Activated CD4-positive, alpha-beta T cell treated with anti-CD3 and anti-CD28 coated beads for 48 hours (primary cell): ENCODE data around the gene SLC36A3.
"Not testable (repeated sequence)": the region's sequence is repeated elsewhere in the genome, so short reads cannot be mapped to it uniquely, and the experiment has no call there.

Source experiments
- DNase-seq: peaks from one replicate; pipeline ENCODE4 v3.0.0-alpha.2; 2020

SLC36A3 gene

DNA sequence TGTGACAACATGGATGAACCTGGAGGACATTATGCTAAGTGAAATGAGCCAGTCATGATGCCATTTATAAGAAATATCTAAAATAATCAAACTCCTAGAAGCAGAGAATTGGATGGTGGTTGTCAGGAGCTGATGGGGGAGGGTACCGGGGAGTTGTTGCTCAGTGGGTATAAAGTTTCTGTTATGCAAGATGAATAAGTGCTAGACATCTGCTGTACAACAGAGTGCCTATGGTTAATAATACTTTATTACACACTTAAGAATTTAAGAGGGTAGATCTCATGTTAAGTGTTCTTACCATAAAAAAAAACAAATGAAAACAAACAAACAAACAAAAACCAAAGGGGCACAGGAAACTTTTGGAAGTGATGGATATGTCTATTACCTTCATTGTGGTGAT, 66.7 kb downstream of the SLC36A3 start:
- DNase-seq, result no peak

DNA sequence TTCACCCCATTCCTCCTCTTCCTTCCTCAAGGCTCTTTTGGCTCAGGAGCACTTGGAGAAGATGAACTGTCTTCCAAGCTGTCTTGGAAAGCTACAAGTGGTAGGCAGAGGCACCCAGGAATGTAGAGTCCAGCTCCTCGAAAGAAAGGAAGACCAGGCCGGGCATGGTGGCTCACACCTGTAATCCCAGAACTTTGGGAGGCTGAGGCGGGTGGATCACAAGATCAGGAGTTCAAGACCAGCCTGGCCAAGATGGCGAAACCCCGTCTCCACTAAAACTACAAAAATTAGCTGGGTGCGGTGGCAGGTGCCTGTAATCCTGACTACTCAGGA, 68.4 kb downstream of the SLC36A3 start:
- DNase-seq, result not testable (repeated sequence)

DNA sequence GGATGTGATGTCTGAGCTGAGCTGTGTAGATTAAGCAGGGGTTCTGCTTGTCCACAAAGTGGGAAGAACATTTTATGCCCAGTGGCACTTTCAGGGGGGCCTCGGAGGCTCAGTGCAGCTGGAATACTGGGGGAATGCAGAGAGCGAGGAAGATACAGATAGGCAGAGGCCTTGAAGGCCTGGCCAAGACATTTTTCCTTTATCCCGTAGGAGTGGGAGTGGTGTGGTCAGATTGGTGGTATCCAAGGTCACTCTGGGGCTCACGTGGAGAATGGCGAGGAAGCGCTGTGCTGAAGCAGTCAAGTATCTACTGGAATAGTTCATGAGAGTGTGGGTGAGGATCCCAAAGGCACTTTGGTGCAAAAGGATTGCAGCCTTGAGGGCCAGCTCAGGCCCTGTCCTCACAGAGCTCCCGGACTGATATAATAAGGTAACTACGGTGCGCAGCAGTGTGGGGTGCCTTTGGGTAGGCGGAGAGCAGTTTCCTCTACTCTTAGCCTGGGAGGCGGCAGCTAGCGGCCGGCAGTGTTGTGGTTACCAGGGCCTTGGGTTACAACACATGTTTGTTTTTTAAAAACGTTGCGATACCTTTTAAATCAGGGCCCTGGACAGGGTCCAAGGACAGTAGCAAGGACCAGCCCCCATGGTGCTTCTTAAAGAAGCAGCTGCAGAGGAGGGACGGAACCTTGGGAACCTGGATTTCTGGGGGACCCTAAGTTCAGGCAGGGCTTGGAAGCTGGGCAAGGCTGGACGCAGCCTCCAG, 68.9 kb downstream of the SLC36A3 start:
- DNase-seq, result peak; percentile 32

DNA sequence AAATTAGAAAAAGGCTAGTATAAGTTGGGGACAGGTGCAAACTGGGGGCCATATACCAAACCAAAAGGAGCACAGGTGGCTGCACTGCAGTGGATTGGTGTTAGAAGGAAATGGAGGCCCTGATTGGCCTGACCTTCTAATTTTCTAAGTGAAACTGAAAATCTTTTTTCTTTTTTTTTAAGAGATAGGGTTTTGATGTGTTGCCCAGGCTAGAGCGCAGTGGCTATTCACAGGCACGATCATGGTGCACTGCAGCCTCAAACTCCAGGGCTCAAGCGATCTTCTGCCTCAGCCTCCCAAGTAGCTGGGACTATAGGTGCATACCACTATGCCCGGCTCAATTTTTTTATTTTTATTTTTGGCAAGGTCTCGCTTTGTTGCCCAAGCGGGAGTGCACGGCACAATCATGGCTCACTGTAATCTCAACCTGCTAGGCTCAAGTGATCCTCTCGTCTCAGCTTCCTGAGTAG, 69.9 kb downstream of the SLC36A3 start:
- no peak for DNase-seq

DNA sequence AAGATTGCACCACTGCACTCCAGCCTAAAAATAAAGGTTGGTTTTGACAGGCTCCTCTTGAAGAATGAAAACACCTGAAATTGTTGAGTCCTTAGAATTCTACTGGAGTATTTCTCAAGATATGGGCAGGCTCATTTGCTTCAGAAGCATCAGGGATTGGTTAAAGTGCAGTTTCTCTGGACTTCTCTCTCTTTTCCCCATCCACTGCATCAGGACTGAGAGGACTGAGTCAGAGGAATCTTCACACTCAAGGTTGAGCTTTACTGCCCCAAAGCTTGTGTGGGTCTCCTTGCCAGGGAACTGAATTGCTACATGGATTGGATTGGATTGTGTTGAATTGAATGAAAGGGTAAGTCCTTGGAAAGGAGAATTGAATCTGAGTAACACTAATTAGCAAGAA, 72.2 kb downstream of the SLC36A3 start:
- no peak for DNase-seq

DNA sequence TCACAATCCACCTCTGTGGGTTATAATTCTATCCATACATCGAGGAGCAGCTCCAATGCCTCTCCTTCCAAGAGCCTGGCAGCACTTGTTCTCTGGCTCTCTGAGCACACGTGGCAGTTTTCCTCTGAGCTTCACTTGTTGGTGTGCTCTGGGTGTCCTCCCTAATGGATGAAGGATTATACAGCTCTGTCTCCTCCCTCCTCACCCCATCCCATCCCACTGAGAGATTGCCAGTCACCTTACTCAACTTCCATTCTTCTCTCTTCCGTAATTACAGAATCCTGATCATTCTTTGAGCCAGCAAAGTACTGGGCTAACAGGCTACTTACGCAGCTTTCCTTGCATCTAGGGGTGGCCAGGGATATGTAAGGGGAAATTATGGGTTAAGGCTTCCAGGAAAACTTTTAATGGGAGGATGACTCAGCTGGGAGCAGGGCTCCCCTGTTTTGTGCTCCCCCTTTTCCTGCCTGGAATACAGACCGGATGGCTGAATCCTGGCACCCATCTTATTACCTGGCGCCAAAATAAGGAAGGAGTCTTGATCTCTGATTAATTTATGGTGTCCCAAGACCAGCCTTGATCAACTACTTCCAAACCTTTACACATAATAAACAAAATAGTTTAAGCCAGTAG, 73.4 kb downstream of the SLC36A3 start:
- DNase-seq, result no peak

DNA sequence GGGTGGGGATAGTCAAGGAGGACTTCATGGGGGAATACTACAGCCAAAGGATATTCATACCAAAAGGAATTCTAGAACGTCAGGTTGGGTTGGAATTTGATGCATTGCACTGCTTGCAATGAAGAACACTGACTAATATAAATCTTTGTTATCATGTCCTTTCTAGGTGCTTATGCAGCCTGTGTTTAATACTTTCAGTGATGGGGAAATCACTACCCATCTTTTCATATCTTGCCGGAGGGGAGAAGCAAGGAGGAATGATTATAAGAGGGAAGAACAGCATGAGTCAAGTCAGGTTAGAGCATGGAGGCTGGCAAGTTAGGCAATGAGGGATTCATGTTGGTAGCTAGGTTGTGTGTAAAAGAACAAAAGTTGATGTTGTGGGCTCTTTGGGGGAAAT, 74.6 kb downstream of the SLC36A3 start:
- no peak for DNase-seq

DNA sequence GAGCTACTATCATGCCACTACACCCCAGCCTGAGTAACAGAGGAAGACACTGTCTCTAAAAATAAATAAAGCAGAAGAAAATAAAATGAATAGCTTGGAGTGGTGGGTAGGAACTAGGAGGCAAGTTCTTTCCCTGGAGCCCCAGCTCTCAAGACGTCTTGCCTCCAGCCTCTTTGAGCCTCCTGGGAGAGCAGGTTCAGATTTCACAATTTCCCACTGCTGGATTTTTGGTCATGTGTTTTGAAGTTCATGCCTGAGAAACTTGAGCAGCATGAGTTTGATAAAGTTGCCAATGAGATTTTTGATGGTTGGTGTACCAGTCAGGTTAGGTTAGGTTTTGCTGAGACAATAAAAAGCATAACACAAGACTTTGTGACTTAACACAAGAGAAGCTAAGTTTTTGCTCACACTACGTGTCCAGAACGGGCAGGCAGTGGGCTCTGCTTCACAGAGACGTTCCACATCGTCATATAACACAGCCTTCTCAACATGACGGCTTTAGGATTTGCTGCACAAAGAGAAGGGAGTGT, 75.6 kb downstream of the SLC36A3 start:
- no peak for DNase-seq
